Measurements from ENCODE around the gene HDAC4.

DNA sequence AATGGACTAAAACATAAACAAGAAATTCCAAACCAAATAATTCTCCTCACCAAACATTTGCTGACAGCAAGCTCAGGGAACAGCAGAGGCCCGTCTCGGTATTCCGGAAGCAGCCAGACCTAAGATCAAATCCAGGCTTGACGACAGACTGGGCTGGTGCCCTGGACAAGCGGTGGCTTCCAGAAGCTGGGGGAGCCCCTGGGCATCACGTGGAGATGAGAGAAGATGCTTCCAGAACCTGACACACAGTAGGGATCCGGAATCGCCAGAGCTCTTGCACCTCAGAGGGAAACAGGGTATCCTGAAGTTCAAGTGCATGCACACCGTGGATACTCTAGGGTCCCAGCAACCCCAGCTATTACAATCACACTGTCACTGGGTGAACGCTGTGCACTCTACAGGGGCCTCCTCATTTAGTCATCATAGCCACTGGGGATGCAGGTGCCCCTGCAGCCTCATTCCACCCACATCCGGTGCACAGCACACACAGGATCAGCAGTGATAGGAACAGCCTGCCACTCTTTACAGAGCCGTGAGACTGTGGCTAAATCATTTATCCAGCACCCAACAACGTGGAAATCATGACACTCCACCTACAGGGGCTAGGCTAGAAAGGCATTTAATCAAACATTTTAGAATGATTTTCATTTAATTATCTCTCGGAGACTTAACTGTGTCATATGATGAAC lies 102.6 kb downstream of the HDAC4 start:
- TF ChIP-seq, protein P1, sequence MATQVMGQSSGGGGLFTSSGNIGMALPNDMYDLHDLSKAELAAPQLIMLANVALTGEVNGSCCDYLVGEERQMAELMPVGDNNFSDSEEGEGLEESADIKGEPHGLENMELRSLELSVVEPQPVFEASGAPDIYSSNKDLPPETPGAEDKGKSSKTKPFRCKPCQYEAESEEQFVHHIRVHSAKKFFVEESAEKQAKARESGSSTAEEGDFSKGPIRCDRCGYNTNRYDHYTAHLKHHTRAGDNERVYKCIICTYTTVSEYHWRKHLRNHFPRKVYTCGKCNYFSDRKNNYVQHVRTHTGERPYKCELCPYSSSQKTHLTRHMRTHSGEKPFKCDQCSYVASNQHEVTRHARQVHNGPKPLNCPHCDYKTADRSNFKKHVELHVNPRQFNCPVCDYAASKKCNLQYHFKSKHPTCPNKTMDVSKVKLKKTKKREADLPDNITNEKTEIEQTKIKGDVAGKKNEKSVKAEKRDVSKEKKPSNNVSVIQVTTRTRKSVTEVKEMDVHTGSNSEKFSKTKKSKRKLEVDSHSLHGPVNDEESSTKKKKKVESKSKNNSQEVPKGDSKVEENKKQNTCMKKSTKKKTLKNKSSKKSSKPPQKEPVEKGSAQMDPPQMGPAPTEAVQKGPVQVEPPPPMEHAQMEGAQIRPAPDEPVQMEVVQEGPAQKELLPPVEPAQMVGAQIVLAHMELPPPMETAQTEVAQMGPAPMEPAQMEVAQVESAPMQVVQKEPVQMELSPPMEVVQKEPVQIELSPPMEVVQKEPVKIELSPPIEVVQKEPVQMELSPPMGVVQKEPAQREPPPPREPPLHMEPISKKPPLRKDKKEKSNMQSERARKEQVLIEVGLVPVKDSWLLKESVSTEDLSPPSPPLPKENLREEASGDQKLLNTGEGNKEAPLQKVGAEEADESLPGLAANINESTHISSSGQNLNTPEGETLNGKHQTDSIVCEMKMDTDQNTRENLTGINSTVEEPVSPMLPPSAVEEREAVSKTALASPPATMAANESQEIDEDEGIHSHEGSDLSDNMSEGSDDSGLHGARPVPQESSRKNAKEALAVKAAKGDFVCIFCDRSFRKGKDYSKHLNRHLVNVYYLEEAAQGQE (IDR thresholded peaks at IDR 0.05; ENCODE audit: low read depth) = no peak
- no peak for TF ChIP-seq EGR1 (IDR thresholded peaks at IDR 0.05)

Data from Ishikawa (cell line).